GM18526 (cell line): ENCODE measurements around the gene HHIP.

Experiments used
- POLR2A ChIP-seq: IDR thresholded peaks from 3 replicates; pipeline ENCODE4 v1.6.1; 2011; ENCODE audit not compliant: insufficient read length; ENCODE audit errors: extremely low read depth

Gene HHIP

DNA sequence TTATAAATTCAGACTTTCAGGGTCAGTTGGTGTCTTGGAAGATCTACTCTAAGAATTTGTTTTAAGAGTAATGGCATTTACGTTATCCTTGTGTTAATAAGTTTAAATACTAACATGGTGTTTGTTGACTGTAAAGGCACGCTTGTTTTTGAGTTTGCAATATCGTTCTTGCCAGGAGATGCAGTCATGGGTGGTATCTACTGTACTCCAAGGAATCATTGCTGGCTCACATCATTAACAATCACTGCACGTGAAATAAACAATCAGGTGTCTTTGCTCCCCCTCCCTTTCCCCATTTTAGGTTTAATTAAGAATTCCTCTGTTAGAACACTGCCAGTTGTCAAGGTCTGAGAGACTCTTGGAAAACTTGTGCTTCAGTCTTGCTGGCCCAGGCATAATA lies 1.6 kb downstream of the HHIP start:
- no peak for TF ChIP-seq POLR2A

DNA sequence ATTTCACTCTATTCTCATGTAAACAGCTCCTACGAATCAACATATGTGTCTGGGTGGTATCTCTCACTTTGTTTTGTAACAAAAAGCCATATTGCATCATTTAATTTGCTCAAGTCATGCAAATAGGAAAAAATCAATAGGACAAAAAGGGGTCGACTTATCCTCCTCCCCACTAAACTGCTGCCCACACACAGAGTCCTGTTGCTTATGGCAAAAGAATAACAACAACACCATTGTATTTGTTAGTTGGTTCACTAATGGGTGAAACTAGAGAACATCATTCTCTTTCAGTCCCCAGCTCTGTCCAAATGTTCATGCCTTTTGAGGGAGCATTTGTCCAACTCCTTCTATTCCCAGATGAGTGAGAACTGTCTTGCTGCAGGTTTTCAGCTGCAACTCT lies 2.1 kb downstream of the HHIP start:
- no peak for TF ChIP-seq POLR2A

DNA sequence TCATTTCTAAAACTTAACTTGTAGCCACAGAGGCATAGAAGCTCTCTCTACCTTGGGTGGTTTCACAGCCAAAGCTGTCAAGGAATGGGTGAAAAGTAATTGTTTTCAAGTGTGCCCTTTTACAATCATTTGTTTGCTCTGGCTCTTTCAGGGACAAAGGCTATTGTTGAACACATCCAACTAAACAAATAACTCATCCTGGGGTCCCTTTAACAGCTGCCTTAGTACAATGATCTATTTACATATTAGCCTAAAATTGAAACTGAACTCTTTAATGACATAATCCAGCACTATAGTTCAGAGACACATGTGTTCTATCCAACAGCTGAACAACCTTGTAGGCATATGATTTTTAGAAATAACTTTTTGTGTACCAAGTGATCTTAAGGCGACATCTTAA lies 3.7 kb downstream of the HHIP start:
- no peak for TF ChIP-seq POLR2A

DNA sequence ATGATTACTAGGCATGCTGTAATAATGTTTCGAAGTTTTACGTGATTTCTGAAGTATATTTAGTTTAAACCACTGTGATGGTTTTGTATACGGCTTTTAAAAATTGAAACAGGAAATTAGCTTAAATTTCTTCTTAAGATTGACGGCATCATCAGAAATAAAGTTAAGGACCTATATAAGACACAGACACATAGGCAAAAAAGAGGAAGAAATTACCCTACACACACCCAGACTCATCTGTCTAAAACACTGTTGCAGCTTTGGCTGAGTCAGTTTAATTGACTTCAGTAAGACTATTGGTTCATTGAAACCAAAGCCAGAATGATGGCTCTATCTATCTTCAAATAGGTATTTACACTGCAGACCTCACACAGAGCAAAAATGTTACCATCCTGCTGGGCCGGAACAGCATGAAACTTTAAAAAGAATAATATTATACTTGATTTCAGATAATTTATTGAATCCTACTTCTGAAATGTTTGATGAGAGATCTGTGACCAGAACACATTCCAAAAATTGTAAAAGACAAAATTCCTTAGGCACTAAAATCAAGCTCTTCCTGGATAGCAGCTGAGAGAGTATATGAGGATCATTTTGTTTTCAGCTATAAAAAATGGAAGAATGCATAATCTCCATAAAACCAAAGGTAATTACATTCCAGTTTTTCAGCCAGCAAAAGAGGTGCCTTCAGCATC lies 4.5 kb downstream of the HHIP start:
- TF ChIP-seq POLR2A = no peak

DNA sequence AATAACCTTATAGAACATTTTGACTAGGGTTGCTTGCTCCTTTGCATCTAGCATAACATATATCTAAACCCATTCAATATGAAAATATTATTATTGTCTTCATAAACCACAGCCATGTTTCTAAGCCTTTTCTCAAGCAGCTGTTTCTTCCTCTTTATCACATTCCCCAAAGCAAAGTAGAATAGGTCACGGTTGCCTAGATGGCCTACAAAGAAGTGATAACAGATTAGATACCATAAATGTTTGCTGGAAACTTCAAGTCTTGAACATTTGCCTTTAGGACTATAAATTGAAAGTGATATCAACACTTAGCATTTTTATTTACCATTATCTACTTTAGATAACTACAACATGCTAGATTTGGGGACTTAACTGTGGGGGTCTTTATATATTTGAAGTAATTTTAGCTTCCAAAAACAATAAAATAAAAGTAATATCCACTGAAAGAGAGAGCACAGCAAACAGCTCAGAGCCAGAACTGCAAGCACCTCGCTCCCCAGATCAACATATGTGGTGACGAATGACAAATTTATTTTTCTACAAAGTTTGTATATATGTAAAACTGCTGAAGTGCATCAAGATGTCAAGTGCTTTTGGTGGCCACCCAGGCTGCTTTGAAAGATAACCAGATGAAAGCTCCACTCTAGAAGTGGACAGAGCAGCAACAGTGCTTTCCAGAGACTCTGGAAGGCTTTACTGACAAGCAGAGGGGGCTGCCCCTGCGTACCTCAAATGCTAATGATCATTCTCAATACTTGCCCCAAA lies 8.0 kb downstream of the HHIP start:
- TF ChIP-seq POLR2A = no peak

DNA sequence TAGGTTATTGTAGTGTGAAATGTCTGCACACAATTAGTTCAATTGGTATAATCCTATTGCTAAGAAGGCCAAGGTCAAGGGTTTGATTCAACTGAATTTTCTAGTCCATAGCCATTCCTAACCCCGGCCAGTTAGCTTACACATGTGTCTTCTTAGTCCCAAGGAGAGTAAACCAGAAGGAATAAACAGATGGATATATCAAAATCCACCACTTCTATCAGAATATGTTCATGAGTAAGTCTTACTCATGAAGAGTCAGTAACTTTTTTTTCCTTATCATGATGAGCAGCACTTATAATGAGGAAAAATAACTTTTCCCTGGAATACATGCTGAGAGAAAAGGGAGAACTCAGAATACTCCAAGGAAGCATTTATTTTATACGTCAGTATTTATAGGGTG lies 9.5 kb downstream of the HHIP start:
- TF ChIP-seq POLR2A = no peak

DNA sequence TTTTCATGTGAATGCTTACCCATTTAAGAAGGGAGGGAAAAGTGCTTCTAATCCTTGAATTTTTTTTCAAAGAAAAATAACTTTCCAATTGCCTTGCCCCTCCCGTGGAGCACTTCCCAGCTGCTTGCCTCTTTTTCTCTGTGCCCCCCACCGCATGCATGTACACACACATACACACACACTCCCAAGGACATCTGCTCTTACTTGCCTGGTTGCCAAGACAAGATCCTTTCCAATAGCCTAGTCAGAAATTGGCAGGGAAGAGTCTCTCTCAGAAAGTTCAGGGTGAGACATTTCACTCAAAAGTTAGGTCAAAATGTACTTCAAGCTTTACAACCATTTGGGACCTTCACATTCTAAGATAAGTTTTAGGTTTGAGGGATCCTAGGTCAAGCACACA lies 10.9 kb downstream of the HHIP start:
- no peak for TF ChIP-seq POLR2A

DNA sequence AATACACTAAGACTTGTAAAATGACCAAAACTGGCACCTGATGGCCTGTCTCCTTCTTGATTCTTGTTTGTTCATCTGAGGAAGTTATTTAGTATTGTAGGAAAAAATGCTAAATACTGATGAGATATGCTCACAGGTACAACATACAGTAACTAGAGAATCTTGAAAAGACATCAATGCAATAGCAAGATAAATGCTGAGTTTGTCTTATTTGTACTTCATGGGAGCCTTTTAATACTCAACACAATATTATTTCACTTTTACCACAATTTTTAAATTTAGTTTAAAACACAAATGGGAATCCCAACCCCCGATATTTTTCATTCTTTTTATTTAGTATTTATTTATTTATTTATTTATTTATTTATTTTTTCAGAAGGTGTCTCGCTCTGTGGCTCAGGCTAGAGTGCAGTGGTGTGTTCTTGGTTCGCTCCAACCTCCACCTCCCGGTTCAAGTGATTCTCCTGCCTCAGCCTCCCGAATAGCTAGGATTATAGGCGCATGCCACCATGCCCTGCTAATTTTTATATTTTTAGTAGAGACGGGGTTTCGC lies 12.1 kb downstream of the HHIP start:
- TF ChIP-seq POLR2A = no peak

DNA sequence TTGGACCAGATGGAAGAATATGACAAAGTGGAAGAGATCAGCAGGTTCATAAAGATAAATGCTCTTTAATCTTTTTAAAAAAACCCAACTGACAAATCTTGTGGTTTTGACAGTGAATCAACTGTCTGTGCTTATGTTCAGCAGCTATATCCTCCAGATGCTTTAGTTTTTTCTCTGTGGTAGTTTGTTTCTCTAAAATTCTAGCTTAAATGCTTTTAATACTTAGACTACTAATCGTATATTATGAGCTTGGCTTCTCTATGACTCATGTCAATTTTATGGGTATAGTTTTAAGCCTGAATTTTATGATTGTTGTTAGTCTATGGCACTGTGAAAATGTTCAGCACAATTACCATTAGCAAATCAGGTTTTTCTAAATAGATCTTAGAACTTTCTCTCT lies 12.9 kb downstream of the HHIP start:
- no peak for TF ChIP-seq POLR2A

DNA sequence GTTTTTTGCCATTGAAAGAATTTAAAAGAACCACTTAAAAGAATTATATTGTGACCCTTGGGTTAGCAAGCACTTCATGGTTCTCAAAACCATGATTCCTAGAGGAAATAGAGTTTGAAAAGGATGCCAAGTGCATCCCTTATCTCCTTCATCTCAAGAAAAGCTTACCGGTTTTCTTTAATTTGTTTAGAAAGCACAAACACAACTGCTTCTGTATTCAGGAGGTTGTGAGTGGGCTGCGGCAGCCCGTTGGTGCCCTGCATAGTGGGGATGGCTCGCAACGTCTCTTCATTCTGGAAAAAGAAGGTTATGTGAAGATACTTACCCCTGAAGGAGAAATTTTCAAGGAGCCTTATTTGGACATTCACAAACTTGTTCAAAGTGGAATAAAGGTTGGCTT lies 13.5 kb downstream of the HHIP start:
- TF ChIP-seq POLR2A = no peak

DNA sequence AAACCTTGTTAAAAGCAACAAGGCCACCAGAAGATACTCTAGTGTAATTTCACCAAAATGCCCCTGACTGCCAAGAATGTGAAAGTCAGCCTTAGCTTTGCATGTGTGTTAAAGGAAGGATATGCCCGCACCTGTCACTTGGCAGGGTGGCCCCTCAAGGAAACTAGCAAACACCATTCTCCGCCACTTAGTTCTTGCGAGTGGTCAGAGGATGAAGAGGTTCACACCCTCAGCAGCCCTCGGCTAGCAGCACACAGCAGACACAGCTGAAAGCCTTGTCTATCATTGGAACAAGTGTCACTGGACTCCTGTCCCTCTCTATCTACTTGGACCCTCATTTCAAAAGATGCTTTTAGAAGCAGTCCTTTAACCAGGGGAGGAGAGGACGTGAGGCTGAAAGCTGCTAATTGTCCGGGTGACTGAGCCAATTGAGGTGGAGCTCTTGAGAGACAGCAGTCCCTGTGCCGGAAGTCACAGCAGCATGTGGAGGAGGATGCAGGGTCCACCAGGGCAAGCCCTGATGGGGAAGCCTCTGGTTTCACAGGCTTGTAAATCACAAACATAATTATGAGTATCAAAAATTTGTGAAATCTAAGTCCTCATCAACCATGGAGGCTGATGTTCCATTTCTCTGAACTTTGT lies 18.0 kb downstream of the HHIP start:
- TF ChIP-seq POLR2A = no peak

DNA sequence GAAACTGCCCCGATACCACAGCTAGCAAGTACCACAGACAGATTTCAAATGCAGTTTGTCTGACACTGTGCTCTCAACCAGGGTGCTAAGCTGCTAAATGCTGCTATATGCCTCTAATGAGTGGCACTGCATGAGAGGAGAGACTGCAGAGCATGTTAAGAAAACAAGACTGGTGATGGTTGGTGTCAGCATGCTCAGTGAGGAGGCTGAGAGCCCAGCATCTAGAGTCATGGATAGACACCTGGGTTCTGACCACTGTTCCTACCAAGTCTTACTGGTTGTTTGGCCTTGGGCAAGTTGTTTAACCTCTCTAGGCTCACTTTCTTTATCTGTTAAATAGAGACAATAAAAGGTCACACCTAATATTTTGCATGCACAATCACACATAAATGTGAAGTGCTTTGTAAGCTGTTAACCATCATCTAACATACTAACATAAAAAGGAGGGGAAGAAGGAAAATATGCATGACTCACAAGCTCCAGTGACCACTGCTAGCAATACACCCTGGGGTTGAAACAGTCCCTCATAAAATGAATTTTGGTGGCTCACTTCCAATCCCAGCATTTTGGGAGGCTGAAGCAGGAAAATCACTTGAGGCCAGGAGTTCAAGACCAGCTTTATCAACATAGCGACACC lies 20.7 kb downstream of the HHIP start:
- no peak for TF ChIP-seq POLR2A

DNA sequence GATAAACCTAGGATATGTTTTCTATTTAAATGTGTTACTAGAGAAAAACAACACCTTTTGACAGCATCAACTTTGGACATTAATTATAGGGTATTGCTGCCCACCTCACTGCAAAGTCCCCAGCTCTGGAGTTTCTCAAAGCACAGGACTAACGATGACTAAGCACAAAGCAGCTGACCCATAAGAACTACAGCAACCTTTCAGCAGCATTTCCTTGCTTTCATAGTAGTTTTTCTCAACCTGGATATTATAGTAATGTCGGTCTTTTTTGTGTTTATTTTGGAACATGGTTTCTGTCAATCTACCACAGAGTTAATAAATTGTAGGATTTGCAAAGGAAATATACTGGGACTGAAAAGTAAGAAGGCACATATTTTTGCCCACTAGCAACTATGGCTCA lies 21.5 kb downstream of the HHIP start:
- no peak for TF ChIP-seq POLR2A

DNA sequence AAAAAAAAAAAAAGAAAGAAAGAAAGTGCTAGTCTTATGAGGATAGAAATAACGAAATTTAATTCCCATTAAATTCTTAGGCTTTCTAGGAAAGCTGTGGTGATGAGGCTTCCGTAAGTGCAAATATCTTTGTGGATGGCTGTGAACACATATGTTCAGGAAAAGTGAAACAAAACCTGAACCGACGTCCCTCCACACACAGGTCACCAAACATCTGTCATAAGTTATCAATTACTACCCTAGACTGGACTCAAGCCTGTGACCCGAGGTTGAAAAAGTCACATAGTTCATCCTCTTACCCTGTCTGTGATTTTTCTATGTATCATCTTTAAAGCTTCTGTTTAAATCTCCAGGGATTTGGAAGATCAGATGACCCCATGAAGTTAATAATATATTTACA lies 24.8 kb downstream of the HHIP start:
- TF ChIP-seq POLR2A = no peak

DNA sequence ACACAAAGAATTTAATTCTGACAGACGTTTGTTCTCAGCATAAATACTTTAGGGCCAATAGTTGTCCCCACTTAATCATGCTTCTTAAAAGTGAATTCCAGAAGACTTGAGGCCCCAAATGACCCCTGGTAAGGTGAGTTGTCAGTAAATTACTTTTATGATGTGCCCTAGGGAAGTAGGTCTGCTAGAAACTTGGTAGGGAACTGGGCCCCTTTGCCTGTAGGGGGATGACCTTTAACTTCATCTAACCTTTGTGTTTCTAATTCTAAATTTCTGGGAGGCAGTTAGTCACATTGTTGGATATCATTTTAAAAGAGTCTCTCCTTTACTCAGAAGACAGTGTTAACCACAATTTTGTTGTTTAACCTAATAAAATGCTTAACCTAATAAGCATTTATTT lies 28.8 kb downstream of the HHIP start:
- no peak for TF ChIP-seq POLR2A

DNA sequence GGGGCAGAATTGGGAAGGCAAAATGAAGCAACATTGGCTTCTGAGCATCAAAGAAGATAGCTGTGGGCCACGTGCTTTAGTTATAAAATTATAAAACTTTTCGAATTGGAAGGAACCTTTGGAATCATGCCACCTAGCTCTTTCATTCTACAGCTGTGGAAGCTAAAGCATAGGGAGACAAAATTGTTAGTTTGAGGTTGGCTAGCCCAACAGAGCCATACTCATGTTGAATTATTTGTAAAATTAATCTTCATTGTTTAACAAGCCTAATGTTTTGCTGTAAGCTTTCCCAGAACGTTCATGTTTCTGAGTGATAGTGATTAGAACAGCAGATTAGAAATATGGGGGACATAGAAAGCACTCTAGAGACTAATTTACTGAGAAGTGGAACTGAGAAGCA lies 35.9 kb downstream of the HHIP start:
- no peak for TF ChIP-seq POLR2A

DNA sequence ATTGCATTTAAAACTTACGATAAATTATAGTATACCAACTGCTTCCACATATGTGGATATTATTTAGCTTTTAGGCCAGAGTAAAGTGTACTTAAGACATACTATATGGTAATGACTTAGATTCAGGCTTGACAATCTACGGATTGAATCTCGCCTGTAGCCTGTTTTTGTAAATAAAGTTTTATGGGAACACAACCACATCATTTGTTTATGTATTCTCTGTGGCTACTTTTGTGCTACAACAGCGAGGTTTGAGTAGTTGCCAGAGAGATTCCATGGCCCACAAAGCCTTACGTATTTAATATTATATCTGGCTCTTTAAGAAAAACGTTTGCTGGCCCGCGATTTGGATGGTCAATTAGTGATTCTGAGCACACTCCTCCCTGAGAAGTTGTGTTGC lies 37.6 kb downstream of the HHIP start:
- no peak for TF ChIP-seq POLR2A
